IPS-18c (cell line): ENCODE results near the gene RNF5.

Experiments used
- H3K4me3 ChIP-seq: 2 replicates; pipeline ENCODE4 v1.7.0; 2013; ENCODE audit warnings: low read depth, mild to moderate bottlenecking, low read length, moderate library complexity; ENCODE audit not compliant: insufficient read depth
- H3K9me3 ChIP-seq: one replicate; pipeline ENCODE4 v1.6.1; 2013; ENCODE audit warnings: mild to moderate bottlenecking, low read length, moderate library complexity; ENCODE audit not compliant: control insufficient read depth, insufficient read depth

The RNF5 gene

DNA sequence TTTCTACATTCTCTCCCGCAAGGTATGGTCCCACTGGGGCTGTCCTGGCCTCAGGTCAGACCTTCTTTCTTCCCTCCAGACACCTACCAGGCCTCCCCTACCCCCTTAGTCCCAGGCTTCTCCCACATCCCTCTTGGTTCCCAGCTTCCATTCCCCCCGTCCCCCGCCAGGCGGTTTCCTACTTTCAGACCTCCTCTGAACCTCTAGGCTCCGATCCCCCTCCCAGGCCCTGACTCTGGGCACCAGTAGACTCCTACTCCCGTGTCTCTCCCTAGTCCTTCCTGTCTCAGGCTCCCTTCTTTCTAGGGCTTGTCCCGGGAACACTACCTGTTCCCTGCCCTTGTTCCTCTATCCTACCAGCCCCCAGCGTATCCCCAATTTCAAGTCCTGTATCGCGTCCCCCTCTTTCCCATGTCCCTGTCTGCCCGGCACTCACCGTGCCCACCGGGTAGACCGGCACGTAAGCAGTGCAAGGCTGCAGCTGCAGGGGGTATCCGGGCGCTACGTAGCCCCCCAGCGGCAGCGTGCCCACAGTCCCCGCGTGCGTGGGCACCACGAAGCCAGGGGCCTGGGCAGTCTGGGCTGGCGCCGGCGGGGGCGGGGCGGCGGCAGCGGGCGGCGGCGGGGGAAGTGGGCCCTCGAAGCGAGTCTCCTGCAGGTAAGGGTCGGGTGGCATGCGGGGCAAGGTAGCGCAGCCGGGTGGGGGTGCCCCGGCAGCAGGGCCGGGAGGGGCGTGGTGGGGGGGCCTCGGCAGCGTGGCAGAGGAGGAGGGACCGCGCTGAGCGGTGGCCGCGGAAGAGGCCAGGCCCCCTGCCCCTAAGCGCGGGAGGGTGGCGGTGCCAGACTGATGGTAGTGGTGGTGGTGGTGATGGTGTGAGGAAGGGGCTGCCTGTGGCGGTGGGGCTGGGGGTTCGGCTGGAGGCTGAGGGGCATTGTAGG lies 28.0 kb upstream of the RNF5 start:
- H3K4me3 ChIP-seq, result peak overlapping the region; percentile 34

DNA sequence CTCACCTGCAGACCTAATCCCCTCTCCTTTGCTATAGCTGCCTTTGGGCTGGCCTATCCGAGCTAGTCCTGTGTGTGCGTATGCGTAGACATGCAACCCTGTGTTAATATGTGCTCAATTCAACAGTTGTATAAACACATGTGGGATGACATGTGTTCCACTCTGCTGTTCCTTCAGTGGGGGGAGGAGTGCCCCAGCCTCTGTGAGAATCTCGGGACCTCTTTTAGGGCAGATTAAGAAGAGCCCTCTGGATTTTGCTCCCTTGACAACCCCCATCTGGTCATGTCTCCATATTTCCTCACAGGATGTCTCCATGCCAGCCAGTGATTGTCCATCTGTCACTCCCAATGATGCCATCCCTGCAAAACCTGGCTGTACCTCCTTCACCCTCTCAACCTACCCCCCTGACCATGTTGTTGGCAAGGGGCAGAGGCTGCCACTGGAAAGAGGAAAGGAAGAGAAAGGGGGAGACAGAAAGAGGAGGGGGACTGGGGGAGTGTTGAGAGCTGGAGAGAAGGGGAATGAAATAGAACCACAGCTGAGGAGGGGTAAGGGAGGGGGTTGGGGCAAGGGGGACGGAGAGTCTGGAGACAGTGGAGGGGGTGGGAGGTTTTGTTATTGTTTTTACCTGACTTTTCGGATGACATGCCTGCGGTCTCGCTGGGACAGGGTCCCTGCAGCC lies 26.9 kb upstream of the RNF5 start:
- no peaks in the 10 kb centered on the region for H3K9me3 ChIP-seq
- no peak overlapping the region for H3K4me3 ChIP-seq

More for the DNA sequence above, 28.0 kb upstream of the RNF5 start:
- no peaks in the 10 kb centered on the region for H3K9me3 ChIP-seq

DNA sequence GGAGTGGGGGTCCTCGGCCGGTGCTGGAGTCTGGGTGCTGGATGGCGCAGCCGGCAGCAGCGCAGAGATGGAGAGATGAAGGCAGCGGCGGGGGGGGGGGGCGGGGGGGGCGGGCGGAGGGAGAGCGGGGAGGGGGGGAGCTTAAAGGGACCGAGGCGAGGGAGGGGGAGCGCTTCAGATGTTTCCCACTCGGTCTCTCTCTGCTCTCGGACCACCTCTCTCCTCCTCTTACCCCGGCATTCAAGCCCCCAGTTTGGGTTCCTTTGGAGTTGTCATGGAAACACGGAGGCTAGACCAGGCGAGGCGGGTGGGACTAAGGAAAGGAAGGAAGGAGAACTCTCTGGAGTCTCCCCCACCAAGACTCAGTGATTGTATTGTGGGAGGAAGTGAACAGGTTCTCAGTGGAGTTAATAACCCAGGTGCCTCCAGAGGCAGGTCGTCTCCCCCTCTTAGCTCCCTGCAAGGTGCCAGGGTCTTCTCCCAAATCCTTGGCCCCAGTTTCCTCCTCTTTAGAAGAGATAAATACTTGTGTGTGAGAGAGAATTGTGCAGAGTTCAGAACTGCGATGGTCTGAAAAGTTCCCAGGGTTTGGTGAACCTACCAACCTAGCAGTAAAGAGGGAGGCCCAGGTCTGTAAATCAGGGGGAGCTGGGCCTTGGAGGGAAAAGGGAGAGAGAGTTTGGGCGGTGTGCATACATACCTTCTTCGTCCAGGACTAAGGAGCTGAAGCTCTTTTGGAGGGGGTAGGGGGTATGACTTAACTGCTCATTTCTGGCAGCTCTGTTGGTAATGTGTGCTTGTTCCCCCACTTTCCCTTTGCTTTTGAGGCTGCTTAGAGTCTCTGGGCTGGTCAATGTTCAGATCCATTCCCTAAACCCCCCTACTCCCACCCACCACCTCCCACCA lies 26.1 kb upstream of the RNF5 start, which contains the start of gene PRRT1:
TSS of gene PRRT1 (minus strand) at position 77 of the 906 bp plus-strand sequence. CDS start 112 bp downstream, outside the sequence.
- Histone ChIP-seq H3K9me3 (no peaks in the 10 kb centered on the region), H3K4me3 (peak within 1 kb of the TSS; percentile 67)

DNA sequence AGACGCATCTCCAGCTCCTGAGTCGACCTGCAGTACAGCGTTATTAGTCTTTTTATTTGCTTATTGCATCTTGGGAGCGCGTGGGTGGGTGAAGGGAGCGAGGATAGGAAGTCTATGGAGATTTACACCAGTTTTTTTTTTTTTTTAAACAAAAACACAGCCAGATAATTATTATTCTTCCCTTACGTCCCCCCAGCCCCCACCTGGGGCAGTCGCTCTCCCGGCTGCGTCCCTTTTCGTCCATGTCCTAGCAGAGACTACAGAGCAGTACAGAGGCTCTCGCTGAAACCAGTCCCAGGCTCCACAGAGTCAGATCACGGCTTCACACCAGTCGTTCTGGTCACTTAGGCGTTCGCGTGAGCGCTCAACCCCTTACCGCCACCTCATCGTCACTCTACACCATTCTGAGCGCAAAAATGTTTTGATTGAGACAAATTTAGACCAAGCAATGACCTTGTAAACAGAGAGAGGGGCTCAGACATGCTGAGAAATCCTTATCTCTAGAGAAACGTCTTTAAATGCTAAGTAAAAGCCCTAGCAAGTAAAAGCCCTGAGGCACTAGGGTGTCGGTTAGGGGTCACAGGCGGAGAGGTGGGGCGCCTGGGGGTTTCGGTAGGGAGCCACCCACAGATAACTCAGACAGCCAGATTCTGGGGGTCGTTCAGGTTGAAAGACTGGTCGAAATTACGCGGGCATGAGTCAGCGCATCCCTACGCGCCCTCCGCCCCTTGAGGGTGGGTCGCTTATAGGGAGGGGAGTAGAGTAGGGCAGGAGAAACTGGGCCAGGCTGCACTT lies 25.2 kb upstream of the RNF5 start:
- Histone ChIP-seq H3K9me3 (no peaks in the 10 kb centered on the region), H3K4me3 (peak overlapping the region; percentile 67)

DNA sequence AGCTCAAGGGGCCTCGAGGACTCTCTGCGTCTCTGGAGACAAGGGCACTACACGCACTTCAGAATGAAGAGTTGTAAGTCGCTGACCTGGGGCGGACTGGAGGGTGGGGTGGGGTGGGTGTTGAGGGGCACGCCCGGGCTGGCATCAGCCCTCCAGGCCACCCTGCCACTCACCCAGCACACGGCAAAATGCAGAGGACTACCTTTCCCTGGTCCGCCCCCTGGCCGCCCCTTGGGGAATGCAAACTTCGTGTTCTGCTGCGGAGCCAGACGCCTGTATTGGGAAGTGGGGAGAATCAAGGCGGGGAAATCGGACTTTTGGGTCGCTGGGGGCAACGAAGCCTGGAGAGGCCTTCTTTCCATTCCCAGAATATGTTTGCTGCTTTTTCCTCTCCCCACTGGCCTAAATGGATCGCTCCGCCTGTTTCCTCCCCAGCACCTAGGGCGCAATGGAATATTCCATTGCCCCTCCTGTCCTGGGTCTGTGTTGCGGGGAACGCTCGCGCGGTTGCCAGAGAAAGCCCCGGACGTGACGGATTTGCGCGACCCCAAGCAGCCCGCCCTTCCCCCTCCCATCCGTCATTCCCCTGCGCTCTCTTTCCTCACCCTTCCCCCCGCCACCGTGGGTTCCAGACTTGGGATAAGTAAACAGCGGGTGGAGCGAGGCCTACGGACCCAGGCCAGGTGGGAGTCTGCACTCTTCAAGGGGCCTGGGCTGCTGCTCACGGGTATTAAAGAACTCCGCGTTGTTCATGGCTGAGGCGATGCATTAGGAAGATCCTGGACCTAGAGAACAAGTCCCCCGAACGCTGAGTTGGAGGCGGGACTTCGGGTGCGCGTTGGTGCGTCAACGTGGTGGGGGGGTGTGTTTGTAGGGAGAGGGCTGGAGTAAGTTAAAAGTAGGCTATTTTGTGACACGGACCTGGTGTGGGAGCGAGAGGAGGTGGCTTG lies 24.4 kb upstream of the RNF5 start, which contains the start of gene PPT2:
TSS of gene PPT2 (plus strand) at position 578 of the 950 bp plus-strand sequence. CDS start 454 bp downstream, outside the sequence.
- Histone ChIP-seq H3K9me3 (no peaks in the 10 kb centered on the region), H3K4me3 (peak within 1 kb of the TSS; percentile 67)

DNA sequence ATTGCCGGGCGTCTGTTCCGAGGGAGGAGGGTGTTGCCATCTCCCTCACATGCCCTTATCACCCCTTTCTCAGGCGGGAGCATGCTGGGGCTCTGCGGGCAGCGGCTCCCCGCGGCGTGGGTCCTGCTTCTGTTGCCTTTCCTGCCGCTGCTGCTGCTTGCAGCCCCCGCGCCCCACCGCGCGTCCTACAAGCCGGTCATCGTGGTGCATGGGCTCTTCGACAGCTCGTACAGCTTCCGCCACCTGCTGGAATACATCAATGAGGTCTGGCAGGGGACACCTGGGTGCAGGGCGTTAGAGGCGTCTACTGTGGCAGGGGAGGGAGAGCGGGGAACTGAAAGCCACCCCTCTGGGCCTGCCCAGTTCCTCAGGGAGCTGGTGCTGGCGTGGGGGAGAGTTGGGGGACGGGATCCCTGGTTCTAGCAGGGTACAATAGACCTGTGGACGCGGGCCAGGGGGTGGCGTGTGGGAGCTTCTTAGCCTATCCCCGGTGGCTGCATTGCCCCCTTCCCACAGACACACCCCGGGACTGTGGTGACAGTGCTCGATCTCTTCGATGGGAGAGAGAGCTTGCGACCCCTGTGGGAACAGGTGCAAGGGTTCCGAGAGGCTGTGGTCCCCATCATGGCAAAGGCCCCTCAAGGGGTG lies 23.6 kb upstream of the RNF5 start:
- no peaks in the 10 kb centered on the region for H3K9me3 ChIP-seq
- peak overlapping the region; percentile 67 for H3K4me3 ChIP-seq

DNA sequence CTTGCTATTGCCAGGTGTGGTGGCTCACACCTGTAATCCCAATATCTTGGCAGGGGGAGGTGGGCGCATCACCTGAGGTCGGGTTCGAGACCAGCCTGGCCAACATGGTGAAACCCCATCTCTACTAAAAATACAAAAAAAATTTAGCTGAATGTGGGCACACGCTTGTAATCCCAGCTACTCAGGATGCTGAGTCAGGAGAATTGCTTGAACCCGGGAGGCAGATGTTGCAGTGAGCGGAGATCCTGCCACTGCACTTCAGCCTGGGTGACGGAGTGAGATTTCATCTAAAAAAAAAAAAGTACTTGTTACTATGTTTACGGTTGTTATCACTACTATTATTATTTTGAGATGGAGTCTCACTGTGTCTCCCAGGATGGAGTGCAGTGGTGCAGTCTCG lies 21.3 kb upstream of the RNF5 start:
- Histone ChIP-seq H3K4me3 (no peak overlapping the region), H3K9me3 (no peaks in the 10 kb centered on the region)

DNA sequence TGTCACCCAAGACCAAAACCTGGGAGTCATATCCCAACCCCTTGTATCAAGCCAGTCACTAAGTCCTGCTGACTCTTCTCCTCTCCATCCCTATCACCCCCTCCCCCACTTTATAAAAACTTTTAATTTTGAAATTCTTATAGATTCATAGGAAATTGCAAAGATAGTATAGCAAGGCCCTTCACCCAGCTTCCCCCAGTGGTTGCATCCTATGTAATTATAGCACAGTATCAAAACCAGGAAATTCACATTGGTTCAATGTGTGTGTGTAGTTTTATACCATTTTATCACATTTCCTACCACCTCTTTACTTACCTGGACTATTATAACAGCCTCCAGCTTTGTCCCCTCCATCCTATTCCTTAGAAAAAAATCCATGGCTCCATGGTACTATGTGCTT lies 20.2 kb upstream of the RNF5 start:
- Histone ChIP-seq H3K9me3 (no peaks in the 10 kb centered on the region), H3K4me3 (no peak overlapping the region)

DNA sequence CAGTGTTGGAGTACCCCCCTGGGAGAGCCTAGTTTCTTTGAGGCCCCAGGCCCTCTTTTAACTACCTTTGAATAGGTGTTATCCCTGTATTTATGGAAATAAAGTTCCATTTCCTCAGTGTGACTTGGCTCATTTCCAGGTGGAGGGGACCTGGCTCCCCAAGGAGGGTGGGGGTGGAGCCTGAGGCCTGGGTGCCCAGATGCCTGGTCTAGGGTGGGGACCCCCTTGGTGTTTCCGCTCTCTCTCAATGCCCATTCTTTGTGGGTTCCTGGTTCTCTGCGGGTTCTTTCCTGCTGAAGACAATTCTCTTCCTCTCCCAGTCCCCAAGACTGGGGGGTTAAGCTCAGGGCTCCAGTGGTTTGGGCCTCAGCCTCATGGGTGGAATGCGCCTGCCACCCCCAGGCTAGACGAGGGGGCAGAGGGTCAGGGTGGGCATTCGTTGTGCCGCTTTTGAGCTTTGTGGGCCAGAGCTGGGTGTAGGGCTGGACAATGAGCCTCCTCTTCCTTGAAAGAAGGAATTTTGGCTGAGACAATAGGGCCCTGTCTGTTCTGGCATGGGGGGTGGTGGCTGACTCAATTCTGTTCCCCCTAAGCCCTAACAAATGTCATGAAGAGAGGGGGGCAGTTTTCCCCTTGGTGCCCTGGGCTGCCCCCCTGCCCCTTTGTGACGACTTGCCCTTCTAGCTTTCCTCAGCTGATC lies 14.5 kb upstream of the RNF5 start:
- no peaks in the 10 kb centered on the region for H3K9me3 ChIP-seq
- no peak overlapping the region for H3K4me3 ChIP-seq

DNA sequence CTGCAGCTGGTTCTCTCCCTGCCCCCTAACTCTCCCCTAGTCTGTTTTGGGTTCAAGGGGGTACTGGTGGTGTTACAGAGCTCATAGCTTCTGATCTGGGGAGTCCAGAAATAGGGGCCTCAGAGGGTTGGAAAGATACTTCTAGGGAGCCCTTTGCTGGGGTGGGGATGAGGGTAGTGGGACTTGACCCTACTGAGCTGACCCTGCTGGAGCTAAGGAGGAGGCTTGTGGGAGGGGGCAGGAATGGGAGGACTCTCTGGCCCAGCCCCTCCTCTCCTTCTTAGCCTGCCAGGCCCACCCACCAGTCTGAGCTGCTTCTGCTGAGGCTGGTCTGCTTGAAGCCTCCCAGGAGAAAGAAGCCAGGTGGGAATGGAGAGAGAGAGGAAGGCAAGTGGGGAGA lies 13.9 kb upstream of the RNF5 start, which contains the start of gene EGFL8:
TSS of gene EGFL8 (plus strand) at position 301 of the 400 bp plus-strand sequence. CDS start 1,571 bp downstream, outside the sequence.
- H3K4me3 ChIP-seq, result no peak within 1 kb of the TSS
- H3K9me3 ChIP-seq, result no peaks in the 10 kb centered on the region

DNA sequence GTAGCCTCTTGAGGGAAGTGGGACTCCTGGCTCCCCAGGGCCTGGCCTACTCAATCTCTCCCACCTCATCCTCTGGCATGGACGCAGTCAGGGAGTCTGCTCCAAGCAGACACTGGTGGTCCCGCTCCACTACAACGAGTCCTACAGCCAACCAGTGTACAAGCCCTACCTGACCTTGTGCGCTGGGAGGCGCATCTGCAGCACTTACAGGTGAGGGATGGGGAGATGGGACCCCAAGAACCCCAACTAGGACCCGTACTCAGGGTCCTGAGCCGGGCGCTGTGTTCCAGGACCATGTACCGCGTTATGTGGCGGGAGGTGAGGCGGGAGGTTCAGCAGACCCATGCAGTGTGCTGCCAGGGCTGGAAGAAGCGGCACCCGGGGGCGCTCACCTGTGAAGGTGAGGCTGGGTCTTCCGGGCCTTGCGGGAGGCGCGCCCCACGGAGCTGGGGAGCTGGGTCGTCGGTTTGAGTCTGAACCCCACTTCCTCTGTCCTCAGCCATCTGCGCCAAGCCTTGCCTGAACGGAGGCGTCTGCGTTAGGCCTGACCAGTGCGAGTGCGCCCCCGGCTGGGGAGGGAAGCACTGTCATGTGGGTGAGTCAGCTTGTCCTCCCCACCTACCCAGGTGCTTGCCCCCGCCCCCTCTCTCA lies 11.7 kb upstream of the RNF5 start:
- no peaks in the 10 kb centered on the region for H3K9me3 ChIP-seq
- no peak overlapping the region for H3K4me3 ChIP-seq

DNA sequence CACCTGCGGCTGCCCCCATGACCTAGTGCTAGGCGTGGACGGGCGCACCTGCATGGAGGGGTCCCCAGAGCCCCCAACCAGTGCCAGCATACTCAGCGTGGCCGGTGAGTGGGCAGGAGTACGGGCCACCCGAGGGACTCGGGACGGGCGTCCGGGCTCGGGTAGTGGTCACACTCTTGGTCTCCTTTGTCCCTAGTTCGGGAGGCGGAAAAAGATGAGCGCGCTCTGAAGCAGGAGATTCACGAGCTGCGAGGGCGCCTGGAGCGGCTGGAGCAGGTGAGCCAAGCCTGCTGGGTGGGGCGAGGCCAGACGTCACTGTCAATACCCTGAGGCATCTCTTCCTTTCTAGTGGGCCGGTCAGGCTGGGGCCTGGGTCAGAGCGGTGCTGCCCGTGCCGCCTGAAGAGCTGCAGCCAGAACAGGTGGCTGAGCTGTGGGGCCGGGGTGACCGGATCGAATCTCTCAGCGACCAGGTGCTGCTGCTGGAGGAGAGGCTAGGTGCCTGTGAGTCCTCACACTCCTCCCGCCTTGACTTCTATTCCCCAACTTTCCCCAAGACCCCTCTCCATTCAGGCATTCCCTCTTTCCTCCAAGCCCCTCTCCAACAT lies 10.9 kb upstream of the RNF5 start:
- no peaks in the 10 kb centered on the region for H3K9me3 ChIP-seq
- no peak overlapping the region for H3K4me3 ChIP-seq

DNA sequence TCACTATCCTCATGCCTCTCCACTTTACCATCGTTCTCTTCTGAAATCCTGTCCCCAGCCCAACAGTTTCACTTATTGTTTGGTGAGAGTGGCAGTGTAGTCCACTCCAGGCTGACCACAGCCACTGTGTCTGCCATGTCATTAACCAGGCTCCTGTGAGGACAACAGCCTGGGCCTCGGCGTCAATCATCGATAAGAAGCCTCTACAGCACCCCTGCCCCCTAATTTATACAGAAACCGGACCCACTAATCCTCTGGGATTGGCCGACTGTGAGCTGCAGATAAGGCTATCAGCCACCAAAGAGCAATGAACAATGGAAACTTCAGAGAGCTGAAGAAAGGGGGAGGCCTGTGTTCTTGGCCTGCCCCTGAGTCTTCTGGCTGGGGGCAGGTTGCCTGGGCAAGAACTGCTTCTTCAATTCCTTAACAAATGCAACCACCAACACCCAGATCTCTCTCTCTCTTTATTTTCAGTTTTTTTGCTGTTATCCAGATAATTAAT lies 10.4 kb upstream of the RNF5 start:
- Histone ChIP-seq H3K9me3 (no peaks in the 10 kb centered on the region), H3K4me3 (no peak overlapping the region)
